Lower lobe of right lung (tissue), 2 donors: ENCODE measurements around the gene TOMM34. TPM values are rescaled to one million over a fixed set of nuclear protein-coding genes. Genes with fewer than 3 reads are reported as not detected.

Experiments used
- ATAC-seq, 2 donors: fragments of 200-7000 bp; cut with Tn5 transposase; one replicate each; pipeline ENCODE4 v1.9.1; 2020 to 2022; ENCODE audit warnings: mild to moderate bottlenecking in 2 of 2, moderate library complexity in 2 of 2
- DNase-seq: peaks from one replicate; pipeline ENCODE4 v3.0.0-alpha.2; 2020
- H3K27ac ChIP-seq: fragments of 200-600 bp; one replicate; pipeline ENCODE4 v1.8.0; 2022
- H3K27me3 ChIP-seq: fragments of 200-600 bp; one replicate; pipeline ENCODE4 v1.8.0; 2022; ENCODE audit warnings: low read depth
- H3K36me3 ChIP-seq: fragments of 200-600 bp; one replicate; pipeline ENCODE4 v1.8.0; 2022; ENCODE audit warnings: mild to moderate bottlenecking
- H3K4me1 ChIP-seq: fragments of 200-600 bp; one replicate; pipeline ENCODE4 v1.8.0; 2022
- H3K4me3 ChIP-seq: fragments of 200-600 bp; one replicate; pipeline ENCODE4 v1.8.0; 2022; ENCODE audit warnings: mild to moderate bottlenecking
- H3K9me3 ChIP-seq: fragments of 200-600 bp; one replicate; pipeline ENCODE4 v1.8.0; 2022
- intact Hi-C: fragments of 100-400 bp; cut with DNase I; formaldehyde crosslinking; loops from one replicate; pipeline ENCODE4 v1.11.0; 2022
- total RNA-seq: library from RNA; stranded (reverse); fragmentation: NEBNext Ultra II Directional; extraction: Animal tissue kit (Norgen Biotek cat#: 25700); gene quantifications from one replicate; pipeline ENCODE4 v1.2.1, GENCODE V29; 2021
- TF ChIP-seq, protein P1 (sequence below): fragments of 200-600 bp; IDR thresholded peaks from one replicate; pipeline ENCODE4 v1.8.0; 2022; ENCODE audit warnings: antibody characterized with exemption, mild to moderate bottlenecking
- donor health status: DM: no; HTN: yes; CAD: no; lungs with severe emphysema.

Gene TOMM34
- total RNA-seq, 1 donor from 2014 or later, result 12.8 TPM

DNA sequence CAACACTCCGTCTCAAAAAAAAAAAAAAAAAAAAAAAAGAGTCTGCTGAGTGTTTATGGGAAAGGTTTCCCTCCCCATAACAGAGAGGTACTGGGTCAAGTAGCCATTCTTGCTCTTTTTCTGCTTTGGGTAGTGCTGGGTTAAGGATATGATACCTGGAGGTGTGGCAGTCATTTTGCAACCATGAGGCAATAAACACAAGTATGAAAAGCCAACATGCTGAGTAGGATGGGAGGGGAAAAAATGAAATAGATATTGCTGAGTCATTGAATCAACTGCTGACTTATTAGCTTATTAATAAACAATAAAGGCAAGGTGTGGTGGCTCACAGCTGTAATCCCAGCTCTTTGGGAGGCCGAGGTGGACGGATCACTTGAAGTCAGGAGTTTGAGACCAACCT, 2.3 kb upstream of the TOMM34 start:
- TF ChIP-seq, protein P1, sequence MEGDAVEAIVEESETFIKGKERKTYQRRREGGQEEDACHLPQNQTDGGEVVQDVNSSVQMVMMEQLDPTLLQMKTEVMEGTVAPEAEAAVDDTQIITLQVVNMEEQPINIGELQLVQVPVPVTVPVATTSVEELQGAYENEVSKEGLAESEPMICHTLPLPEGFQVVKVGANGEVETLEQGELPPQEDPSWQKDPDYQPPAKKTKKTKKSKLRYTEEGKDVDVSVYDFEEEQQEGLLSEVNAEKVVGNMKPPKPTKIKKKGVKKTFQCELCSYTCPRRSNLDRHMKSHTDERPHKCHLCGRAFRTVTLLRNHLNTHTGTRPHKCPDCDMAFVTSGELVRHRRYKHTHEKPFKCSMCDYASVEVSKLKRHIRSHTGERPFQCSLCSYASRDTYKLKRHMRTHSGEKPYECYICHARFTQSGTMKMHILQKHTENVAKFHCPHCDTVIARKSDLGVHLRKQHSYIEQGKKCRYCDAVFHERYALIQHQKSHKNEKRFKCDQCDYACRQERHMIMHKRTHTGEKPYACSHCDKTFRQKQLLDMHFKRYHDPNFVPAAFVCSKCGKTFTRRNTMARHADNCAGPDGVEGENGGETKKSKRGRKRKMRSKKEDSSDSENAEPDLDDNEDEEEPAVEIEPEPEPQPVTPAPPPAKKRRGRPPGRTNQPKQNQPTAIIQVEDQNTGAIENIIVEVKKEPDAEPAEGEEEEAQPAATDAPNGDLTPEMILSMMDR, result no peak
- DNase-seq, result no peak
- H3K36me3 ChIP-seq, result no peaks in the 10 kb centered on the region
- no peak overlapping the region for H3K27ac ChIP-seq
- no peak overlapping the region for H3K4me3 ChIP-seq
- ATAC-seq, result no peak
- H3K9me3 ChIP-seq, result no peaks in the 10 kb centered on the region
- intact Hi-C loops, result no loop called here
- peaks cover 27% of the 10 kb centered on the region for H3K4me1 ChIP-seq
- no peaks in the 10 kb centered on the region for H3K27me3 ChIP-seq

DNA sequence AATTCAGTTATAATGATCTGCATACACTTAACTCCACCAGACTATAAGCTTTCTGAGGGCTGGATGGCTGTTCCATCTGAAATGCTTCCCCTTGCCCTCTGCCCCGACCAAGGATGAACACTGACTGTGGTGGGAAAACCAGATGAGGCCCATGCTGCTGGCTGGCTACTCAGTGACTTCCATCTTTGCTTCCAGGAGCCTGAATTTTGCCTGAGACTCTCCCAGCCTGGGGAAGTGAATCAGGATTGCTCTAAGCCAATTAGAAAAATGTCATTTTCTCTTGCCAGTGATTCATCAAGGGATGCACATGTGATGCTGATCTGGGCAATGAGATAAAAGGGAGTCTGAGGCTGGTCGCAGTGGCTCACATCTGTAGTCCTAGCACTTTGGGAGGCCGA, 1.7 kb upstream of the TOMM34 start:
- H3K27ac ChIP-seq, result no peak overlapping the region
- H3K4me3 ChIP-seq, result no peak overlapping the region
- peaks cover 21% of the 10 kb centered on the region for H3K4me1 ChIP-seq
- ATAC-seq (no peak), DNase-seq (no peak)
- no peaks in the 10 kb centered on the region for H3K36me3 ChIP-seq
- H3K9me3 ChIP-seq, result no peaks in the 10 kb centered on the region
- TF ChIP-seq, protein P1, result no peak
- no peaks in the 10 kb centered on the region for H3K27me3 ChIP-seq
- intact Hi-C loops, result no loop called here

DNA sequence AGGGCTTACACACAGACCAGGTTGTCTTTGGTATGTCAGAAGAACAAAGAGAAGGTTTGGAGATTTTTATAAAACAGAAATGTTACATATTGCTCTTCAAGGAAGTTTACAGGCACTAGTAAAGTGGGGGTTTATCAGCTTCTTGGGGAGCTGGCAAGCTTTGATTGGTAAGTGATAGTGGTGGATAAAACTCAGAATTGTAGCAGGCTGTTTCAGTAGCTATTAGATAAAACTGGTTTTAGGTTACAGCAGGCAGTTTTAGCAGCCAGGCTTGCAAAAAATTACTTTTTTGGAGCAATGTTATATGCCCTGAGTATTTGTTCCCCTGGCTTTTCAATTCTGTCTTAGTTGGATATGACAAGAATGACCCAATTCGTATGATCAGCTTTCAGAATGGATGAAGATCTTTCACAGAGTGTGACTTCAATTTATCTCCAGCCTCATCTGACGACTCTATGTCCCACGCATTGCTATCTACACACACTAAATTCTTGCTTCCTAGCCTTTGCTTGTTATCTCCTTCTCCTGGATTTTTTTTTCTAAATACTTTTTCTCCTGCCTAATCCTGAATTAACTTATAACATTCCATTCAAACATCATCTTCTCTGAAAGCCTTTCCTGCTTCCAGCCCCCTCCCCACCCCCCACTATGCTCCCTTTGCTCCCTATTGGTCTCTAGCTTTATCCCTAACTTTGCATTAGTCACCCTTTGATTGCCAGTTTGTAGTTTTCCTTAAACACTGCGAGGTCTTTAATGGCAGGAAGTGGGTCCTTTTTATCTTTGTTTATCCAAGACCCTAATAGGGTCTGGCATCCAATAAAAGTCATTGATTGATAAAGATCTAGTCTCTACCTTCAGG, 1.0 kb upstream of the TOMM34 start:
- H3K4me3 ChIP-seq, result peak overlapping the region; percentile 91
- H3K27ac ChIP-seq, result peak overlapping the region; percentile 75
- no peaks in the 10 kb centered on the region for H3K27me3 ChIP-seq
- H3K9me3 ChIP-seq, result no peaks in the 10 kb centered on the region
- no peak for ATAC-seq
- intact Hi-C loops, result no loop called here
- H3K4me1 ChIP-seq, result peaks cover 20% of the 10 kb centered on the region
- TF ChIP-seq, protein P1, result no peak
- no peak for DNase-seq
- H3K36me3 ChIP-seq, result peaks cover 1% of the 10 kb centered on the region

DNA sequence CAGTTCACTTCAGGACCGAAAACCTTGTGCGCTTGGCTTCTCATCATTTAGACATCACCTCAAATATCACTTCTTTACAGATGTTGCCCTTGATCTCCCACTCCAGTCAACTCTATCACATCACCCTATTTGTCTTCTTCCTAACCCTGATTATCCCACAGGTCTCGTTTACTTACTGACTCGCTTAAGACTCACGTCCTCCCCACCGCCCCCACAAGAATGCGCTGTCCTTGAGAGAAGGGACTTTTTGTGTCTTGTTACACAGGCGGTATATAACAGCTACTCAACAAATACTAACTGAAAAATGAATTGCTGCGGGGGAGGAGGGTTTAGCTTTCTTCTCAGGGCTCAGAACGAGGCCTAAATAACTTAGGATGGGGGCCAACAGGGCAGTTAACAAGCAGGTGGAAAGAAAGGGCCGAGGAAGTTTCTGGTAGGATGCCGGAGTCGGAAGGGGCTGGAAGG, 527 bp downstream of the TOMM34 start:
- peaks cover 17% of the 10 kb centered on the region for H3K36me3 ChIP-seq
- DNase-seq (no peak), ATAC-seq (peak; percentile 57 to 83)
- H3K27ac ChIP-seq, result peak overlapping the region; percentile 75
- peak overlapping the region; percentile 91 for H3K4me3 ChIP-seq
- TF ChIP-seq, protein P1, result no peak
- peaks cover 14% of the 10 kb centered on the region for H3K4me1 ChIP-seq
- intact Hi-C loops, result no loop called here
- no peaks in the 10 kb centered on the region for H3K9me3 ChIP-seq
- H3K27me3 ChIP-seq, result no peaks in the 10 kb centered on the region

DNA sequence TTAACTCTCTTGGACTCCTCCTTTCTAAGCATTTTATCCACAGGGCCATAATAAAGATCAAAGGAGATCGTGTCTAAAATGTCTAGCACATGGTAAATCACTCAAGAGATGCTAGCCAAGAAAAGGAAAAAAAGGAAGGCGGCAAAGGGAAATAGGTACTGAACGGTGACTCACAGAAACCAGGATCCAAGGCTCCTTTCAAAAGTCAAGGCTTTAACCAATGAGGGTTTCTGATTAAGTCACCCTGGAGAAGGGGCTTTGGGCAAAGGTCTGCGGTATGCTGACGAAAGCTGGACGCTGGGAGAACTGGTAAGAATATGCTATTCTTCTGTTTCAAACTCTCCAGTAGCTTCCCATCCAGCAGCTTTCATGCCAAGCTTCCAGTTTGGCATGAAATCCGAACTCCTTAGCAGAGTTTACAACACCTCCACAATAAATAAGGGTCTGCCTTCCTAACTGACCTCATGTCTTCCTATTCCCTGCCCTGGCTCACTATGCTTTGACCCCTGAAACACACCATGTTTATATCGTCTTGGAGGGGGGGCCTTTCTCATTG, 1.0 kb downstream of the TOMM34 start:
- no peak for DNase-seq
- intact Hi-C loops, result no loop called here

More for the DNA sequence above, 1.0 kb downstream of the TOMM34 start:
- no peaks in the 10 kb centered on the region for H3K27me3 ChIP-seq
- peak overlapping the region; percentile 0 for H3K27ac ChIP-seq
- peaks cover 22% of the 10 kb centered on the region for H3K36me3 ChIP-seq
- H3K9me3 ChIP-seq, result no peaks in the 10 kb centered on the region
- ATAC-seq, result peak in 1 of 2 donors; percentile 2
- peaks cover 14% of the 10 kb centered on the region for H3K4me1 ChIP-seq
- H3K4me3 ChIP-seq, result peak overlapping the region; percentile 91
- TF ChIP-seq, protein P1, result no peak
